NCI-H226 (cell line): ENCODE data around the gene ECHS1.
"Not testable (repeated sequence)": the region's sequence is repeated elsewhere in the genome, so short reads cannot be mapped to it uniquely, and the experiment has no call there.

Experiments
- DNase-seq: peaks from one replicate; pipeline ENCODE4 v3.0.0-alpha.2; 2015

Gene ECHS1

GRCh38 chr10:133337370-133337725 is 35.8 kb downstream of the ECHS1 start:
- no peak for DNase-seq

GRCh38 chr10:133336577-133337369 is 36.4 kb downstream of the ECHS1 start, which contains the start of gene CALY:
TSS of gene CALY (minus strand) at chr10:133336896. CDS start at chr10:133328989, 7,907 bp downstream.
- DNase-seq, result no peak

GRCh38 chr10:133336118-133336576 is 37.0 kb downstream of the ECHS1 start:
- no peak for DNase-seq

DNA sequence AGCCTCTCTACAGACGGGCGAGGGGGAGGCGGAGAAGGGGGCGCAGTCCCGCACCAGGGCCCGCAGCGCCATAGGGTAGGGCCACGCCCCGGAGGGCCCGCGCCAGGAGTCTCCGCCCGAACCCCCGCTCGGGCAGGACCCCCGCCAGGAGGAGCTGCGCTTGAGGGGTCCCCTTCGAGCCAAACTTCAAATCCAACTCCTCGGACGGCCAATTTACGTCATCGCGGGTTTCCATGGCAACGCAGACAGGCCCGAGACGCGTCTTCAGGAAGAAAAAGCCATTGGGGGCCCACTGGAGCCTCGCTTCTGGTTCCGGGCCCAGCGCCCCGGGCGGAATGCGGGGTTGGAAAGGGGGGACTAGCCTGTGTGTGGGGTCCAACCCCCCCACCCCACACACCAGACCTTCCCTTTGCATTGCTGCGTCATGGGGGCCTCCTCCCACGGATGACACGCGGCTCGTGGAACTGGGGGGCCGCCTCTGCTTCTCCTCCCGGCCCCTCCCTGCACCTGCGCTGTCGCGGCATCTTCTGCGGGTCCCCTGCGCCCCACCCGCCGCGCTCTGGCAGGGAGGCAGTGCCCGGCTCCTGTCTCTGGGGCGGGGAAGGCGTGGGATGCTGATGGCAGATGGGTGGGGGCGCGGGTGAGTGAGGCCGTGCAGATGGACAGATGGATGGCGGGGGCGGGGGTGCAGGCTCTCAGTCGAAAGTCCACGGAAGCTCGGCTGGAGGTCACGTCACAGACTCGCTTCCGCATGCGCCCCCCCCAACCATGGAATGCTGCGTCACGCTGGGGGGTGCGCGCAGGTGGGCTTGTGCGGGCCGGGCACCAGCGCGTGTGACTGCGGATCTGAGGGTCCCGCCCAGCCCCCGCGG is 37.7 kb downstream of the ECHS1 start:
- DNase-seq, result no peak

- no peak for DNase-seq
Measured at GRCh38 chr10:133334503-133335245, 38.5 kb downstream of the ECHS1 start.

DNA sequence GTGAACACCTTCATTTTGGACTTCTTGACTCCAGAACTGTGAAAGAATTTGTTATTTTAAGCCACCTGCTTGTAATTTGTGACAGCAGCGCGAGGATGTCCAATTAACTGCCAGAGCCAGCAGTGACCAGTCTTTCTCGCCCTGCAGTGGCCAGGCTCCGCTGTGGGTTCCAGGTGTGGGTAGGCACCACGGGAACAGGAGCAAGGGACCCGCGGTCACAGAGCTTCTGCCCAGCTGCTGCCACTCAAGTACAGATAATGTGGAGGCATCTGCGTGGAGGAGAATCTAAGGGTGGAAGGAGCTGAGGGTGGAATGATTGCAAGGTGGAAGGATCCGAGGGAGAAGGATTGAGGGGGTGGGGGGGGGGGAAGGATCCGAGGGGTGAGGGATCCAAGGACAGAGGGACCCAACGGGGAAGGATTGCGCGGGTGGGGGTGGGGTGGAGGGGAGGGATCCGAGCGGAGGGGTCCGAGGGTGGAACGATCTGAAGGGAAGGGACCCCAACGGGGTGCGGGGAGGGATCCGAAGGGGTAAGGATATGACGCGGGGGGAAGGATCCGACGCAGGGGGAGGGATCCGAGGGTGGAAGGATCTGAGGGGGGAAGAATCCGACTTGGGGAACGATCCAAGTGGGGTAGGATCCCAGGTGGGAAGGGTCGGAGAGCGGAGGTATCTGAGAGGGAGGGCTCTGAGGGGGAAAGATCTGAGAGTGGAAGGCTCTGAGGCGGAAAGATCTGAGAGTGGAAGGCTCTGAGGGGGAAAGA is 40.0 kb downstream of the ECHS1 start:
- no peak for DNase-seq

GRCh38 chr10:133329491-133330202 is 43.5 kb downstream of the ECHS1 start:
- DNase-seq, result peak; percentile 58

DNA sequence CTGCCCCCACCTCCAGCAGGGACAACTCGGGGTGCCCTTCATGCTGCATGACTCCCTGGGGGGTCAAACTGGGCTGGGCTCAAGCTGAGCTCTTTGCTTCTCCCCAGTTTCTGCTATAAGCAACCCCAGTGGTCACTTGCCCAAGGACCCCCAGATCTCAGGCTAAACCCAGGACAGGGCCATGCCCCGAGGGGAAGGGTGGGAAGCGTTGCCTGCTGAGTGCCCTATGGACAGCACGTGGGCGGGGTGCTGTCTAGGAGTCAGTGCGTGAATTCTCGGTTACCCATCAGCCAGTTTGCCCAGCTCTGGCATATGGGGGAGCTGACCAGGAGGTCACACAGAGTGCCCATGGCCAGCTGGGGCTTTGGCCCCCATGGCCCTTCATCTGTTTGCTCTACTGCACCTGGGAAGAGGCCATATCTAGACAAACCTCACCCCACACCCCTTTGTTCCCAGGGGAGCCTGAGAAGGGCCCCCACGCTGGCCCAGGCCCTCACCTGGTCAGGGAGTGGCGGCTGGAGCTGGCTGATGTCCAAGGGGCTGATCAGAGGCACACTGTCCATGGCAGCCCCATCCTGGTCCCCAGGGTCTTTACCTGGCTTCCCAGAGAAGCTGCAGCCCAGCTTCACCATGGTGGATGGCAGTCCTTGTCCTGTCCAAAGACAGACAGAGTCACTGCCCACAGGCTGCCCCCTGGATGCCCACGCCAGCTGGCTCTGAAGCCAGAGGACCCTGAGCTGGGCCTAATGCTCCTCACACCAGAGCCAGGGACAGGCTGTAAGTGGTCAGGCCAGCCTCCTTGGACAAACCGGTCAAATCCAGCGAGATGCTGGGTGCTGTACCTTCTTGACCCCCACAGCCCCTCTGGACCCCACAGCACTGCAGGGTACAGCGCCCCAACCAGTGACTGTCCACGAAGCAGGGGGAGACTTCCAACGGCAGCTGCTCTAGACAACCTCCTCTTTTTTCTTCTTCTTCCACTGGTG is 44.5 kb downstream of the ECHS1 start:
- DNase-seq, result no peak

GRCh38 chr10:133327651-133328357 is 45.4 kb downstream of the ECHS1 start:
- no peak for DNase-seq

DNA sequence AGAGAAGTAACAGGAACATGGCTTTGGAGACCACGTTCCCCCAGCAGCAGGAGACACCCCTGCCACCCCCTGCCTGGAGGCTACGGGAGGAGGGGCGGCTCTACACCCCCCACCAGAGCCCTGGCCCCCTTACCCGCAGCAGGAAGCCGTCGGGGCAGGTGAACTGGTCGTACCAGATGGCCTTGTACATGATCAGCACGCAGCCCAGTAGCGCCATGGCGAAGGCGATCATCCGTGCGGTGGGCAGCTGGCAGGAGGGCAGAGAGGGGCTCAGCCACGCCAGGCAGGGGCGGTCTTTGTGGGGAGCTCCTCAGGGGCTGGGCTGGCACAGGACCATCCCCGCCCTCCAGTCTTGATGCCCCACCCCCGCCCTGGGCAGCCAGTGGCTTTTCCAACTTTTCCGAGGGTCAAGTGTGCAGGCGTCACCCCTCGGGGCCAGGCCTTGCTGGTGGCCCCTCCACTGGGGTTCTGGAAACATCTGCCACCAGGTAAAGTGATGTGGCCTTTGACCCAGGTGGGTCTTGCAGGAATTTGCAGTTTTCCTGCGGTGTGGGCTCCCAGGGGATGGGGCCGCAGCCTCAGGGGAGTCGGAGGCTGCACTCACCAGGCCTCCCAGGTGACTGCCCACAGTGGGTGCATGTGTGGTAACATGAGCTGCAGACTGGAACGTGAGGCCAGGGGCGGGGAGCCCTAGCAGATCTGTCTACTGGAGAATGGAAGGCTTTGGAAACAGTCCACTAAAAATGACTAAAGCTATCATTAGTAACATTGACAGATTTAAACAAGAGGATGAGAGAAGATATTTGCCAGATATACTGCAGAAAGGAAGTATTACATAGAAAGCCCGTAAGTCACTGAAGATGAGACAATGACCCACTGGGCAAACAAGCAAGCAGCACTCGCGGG is 46.2 kb downstream of the ECHS1 start:
- DNase-seq, result no peak

DNA sequence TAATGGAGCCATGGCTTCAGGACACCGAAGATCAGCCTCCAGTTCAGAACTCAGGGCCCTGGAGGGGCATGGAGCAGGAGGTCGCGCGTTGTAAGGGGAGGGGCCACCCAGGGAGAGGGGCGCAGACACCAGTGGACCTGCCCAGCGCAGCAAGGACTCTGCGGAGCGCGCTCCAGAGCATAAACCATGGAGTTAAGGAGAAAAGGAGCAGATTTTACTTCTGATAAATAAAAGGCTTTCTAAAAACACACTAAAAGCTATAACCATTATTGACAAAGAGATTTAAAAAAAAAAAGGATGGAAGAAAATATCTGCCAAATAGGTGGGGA is 47.0 kb downstream of the ECHS1 start:
- DNase-seq, result no peak

GRCh38 chr10:133325440-133326222 is 47.5 kb downstream of the ECHS1 start:
- no peak for DNase-seq

- DNase-seq, result no peak
Measured at GRCh38 chr10:133324857-133325260, 48.3 kb downstream of the ECHS1 start.

DNA sequence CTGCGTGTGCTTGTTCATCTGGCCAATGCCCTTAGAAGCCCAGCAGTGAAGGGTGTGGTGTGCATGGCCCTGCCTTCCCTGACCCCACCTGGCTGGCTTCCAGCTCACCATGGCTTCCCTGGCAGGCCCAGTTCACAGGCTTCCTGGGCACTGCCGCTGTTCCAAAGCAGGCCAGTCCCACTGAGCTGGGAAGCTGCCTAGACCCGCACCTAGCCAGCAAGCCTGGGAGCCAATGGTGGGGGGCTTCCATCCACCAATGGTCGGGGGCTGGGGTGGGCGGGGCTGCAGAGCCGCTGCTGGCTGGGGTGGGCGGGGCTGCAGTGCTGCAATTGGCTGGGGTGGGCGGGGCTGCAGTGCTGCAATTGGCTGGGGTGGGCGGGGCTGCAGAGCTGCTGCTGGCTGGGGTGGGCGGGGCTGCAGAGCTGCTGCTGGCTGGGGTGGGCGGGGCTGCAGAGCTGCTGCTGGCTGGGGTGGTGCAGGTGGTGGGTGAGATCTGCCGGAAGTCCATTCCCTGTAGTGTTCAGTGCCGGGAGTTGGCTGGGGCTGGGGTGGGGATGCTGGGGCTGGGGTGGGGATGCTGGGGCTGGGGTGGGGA is 48.9 kb downstream of the ECHS1 start:
- peak; percentile 46 for DNase-seq

- DNase-seq, result not testable (repeated sequence)
Measured at GRCh38 chr10:133322064-133322709, 51.0 kb downstream of the ECHS1 start.

GRCh38 chr10:133320852-133321422 is 52.2 kb downstream of the ECHS1 start:
- not testable (repeated sequence) for DNase-seq
